HCT116 (cell line): ENCODE results near the gene ELN. TPM values are rescaled to one million over a fixed set of nuclear protein-coding genes. Genes with fewer than 3 reads are reported as not detected.
A peak's percentile ranks its signal among the peaks of the same experiment; 100 is the strongest.

Experiments
- ATAC-seq: fragments of 200-7000 bp; cut with Tn5 transposase; 2 replicates; pipeline ENCODE4 v1.9.1; 2020; ENCODE audit warnings: mild to moderate bottlenecking, moderate library complexity
- BruUV-seq: library from RNA; stranded (reverse); fragments of 400-500 nt; replicated peaks from 2 replicates; lab custom pipeline; 2021; lab: Mats Ljungman, UMichigan
- CTCF ChIA-PET: fragments of 300-600 bp; sonication (Branson Sonifier 250); formaldehyde crosslinking; loops from one replicate; lab custom pipeline; 2021; ENCODE audit warnings: antibody characterized with exemption; lab: Charles Lee
- POLR2A ChIA-PET: fragments of 300-600, 350-600 bp; sonication (Branson Sonifier 250); formaldehyde crosslinking; loops from one replicate; lab custom pipeline; 2021; ENCODE audit warnings: antibody characterized with exemption; lab: Charles Lee
- RAD21 ChIA-PET, 2 experiments: fragments of 300-600 bp; sonication (Branson Sonifier 250); formaldehyde crosslinking; loops; one replicate each; lab custom pipeline; 2023; ENCODE audit warnings: low total read pairs in 2 of 2; ENCODE audit not compliant: uncharacterized antibody in 2 of 2, unreplicated experiment in 2 of 2, low non-redundant PET in 1 of 2; lab: Charles Lee
- DNase-seq: peaks from one replicate; pipeline ENCODE4 v3.0.0-alpha.2; 2010; ENCODE audit warnings: low read depth, low spot score
- H2AFZ ChIP-seq: fragments of 200-600 bp; shearing (Covaris generic), sonication (generic); 2 replicates; pipeline ENCODE4 v1.6.1; 2017; ENCODE audit warnings: low read depth, mixed run types, mixed read lengths, antibody characterized with exemption, low read length; ENCODE audit not compliant: poor library complexity, severe bottlenecking
- H3K27ac ChIP-seq: 2 replicates; pipeline ENCODE4 v1.5.1; 2012; ENCODE audit warnings: low read depth, low read length
- H3K27me3 ChIP-seq: fragments of 200-600 bp; sonication (generic); 2 replicates; pipeline ENCODE4 v1.6.1; 2016; ENCODE audit warnings: mixed run types, low read length, mixed read lengths; ENCODE audit not compliant: insufficient read depth
- H3K36me3 ChIP-seq, 2 experiments: fragments of 200-500 bp in 1 of 2; fragments of 200-600 bp in 1 of 2; sonication (Bioruptor generic) in 1 of 2; sonication (generic) in 1 of 2; 2 replicates each; pipeline versions ENCODE4 v1.5.1 to v1.6.1; 2014 to 2016; ENCODE audit warnings: low read length in 2 of 2, inconsistent platforms in 1 of 2, mixed read lengths in 1 of 2, mixed run types in 1 of 2; ENCODE audit not compliant: insufficient read depth in 2 of 2, control insufficient read depth in 1 of 2
- H3K4me1 ChIP-seq, 2 experiments: fragments of 200-600 bp in 1 of 2; sonication (generic) in 1 of 2; 2 replicates each; pipeline versions ENCODE4 v1.5.1 to v1.6.1; 2012 to 2017; ENCODE audit warnings: low read length in 2 of 2, inconsistent platforms in 1 of 2, mild to moderate bottlenecking in 1 of 2, mixed read lengths in 1 of 2, mixed run types in 1 of 2, moderate library complexity in 1 of 2; ENCODE audit not compliant: insufficient read depth in 2 of 2, control insufficient read depth in 1 of 2
- H3K4me2 ChIP-seq: fragments of 200-600 bp; sonication (generic); 2 replicates; pipeline ENCODE4 v1.6.1; 2017; ENCODE audit warnings: mixed run types, low read length, mixed read lengths
- H3K4me3 ChIP-seq, 2 experiments: fragments of 200-600 bp in 1 of 2; sonication (generic) in 1 of 2; replicated peaks in 1 of 2; 2 replicates each; pipeline ENCODE4 v1.5.1; 2011 to 2016; ENCODE audit warnings: low read length in 2 of 2, control low read depth in 1 of 2, low read depth in 1 of 2, mild to moderate bottlenecking in 1 of 2, mixed read lengths in 1 of 2, mixed run types in 1 of 2
- H3K79me2 ChIP-seq: fragments of 200-600 bp; sonication (generic); 2 replicates; pipeline ENCODE4 v1.6.1; 2017; ENCODE audit warnings: mild to moderate bottlenecking, mixed run types, low read length, moderate library complexity, mixed read lengths; ENCODE audit not compliant: insufficient read depth
- H3K9ac ChIP-seq: fragments of 200-600 bp; sonication (generic); 2 replicates; pipeline ENCODE4 v1.6.1; 2016; ENCODE audit warnings: low read length, mixed read lengths
- H3K9me2 ChIP-seq: fragments of 200-600 bp; sonication (generic), shearing (Covaris generic); 2 replicates; pipeline ENCODE4 v1.6.1; 2017; ENCODE audit warnings: mixed run types, mild to moderate bottlenecking, moderate library complexity; ENCODE audit not compliant: insufficient read depth
- H3K9me3 ChIP-seq, 2 experiments: fragments of 200-500 bp in 1 of 2; fragments of 200-600 bp in 1 of 2; sonication (Bioruptor generic) in 1 of 2; sonication (generic) in 1 of 2; 2 replicates each; pipeline ENCODE4 v1.6.1; 2014 to 2017; ENCODE audit warnings: low read length in 2 of 2, mixed read lengths in 2 of 2, inconsistent platforms in 1 of 2, low read depth in 1 of 2, mild to moderate bottlenecking in 1 of 2, mixed run types in 1 of 2, moderate library complexity in 1 of 2; ENCODE audit not compliant: control insufficient read depth in 1 of 2, insufficient read depth in 1 of 2
- H4K20me1 ChIP-seq: fragments of 200-600 bp; sonication (generic), shearing (Covaris generic); 2 replicates; pipeline ENCODE4 v1.6.1; 2017; ENCODE audit warnings: mixed run types, mild to moderate bottlenecking, moderate library complexity; ENCODE audit not compliant: insufficient read depth
- ATF3 ChIP-seq: IDR thresholded peaks from 2 replicates; pipeline ENCODE4 v1.6.1; 2012
- EGR1 ChIP-seq: IDR thresholded peaks from 2 replicates; pipeline ENCODE4 v1.6.1; 2012; ENCODE audit warnings: low read depth
- ELF1 ChIP-seq: IDR thresholded peaks from 2 replicates; pipeline ENCODE4 v1.6.1; 2012; ENCODE audit warnings: low read depth, borderline replicate concordance
- EZH2 ChIP-seq: fragments of 200-600 bp; sonication (generic); IDR thresholded peaks from 2 replicates; pipeline ENCODE4 v1.6.1; 2017; ENCODE audit warnings: antibody characterized with exemption, mixed run types
- FOSL1 ChIP-seq: IDR thresholded peaks from 2 replicates; pipeline ENCODE4 v1.6.1; 2012; ENCODE audit warnings: low read depth
- JUND ChIP-seq: IDR thresholded peaks from 2 replicates; pipeline ENCODE4 v1.6.1; 2012
- POLR2AphosphoS5 ChIP-seq: IDR thresholded peaks from 2 replicates; pipeline ENCODE4 v1.6.1; 2011; ENCODE audit warnings: mild to moderate bottlenecking, low read depth, low read length, moderate library complexity
- REST ChIP-seq: IDR thresholded peaks from 2 replicates; pipeline ENCODE4 v1.6.1; 2012; ENCODE audit warnings: low read depth
- SIN3A ChIP-seq: IDR thresholded peaks from 2 replicates; pipeline ENCODE4 v1.6.1; 2012; ENCODE audit warnings: low read depth
- SRF ChIP-seq: IDR thresholded peaks from 2 replicates; pipeline ENCODE4 v1.6.1; 2012; ENCODE audit warnings: low read depth
- YY1 ChIP-seq: IDR thresholded peaks from 2 replicates; pipeline ENCODE4 v1.6.1; 2011; ENCODE audit warnings: low read length, low read depth, moderate library complexity, mild to moderate bottlenecking; ENCODE audit not compliant: insufficient replicate concordance; ENCODE audit errors: extremely low read depth
- intact Hi-C: fragments of 100-400 bp; cut with micrococcal nuclease; formaldehyde crosslinking; loops from 2 replicates; pipeline ENCODE4 v1.10.0; 2022
- total RNA-seq: library from RNA; stranded (reverse); gene quantifications from one replicate; pipeline ENCODE4 v1.2.1, GENCODE V29; 2021; ENCODE audit not compliant: unreplicated experiment

ELN gene
- total RNA-seq, 1 experiment from 2014 or later = 0.17 TPM

- CTCF ChIA-PET = no interaction called here
- Histone ChIP-seq H3K27ac (no peak overlapping the region), H3K27me3 (no peaks in the 10 kb centered on the region), H3K9me2 (no peaks in the 10 kb centered on the region), H3K4me2 (no peak overlapping the region), H2AFZ (no peak overlapping the region), H3K36me3 (peaks cover 7 to 13% of the 10 kb centered on the region in 2 experiments; a peak in 2 of 4 replicates), H4K20me1 (no peaks in the 10 kb centered on the region), H3K4me1 (peaks cover 27 to 34% of the 10 kb centered on the region in 2 experiments), H3K4me3 (no peak overlapping the region), H3K9me3 (no peaks in the 10 kb centered on the region), H3K79me2 (peaks cover 27% of the 10 kb centered on the region; the same call in 1 of the 2 replicates), H3K9ac (no peak overlapping the region)
- TF ChIP-seq SRF = no peak
- no peak for TF ChIP-seq POLR2AphosphoS5
- no peak for TF ChIP-seq SIN3A
- no peak for TF ChIP-seq JUND
- no peak for TF ChIP-seq YY1
- TF ChIP-seq EZH2 = no peak
- TF ChIP-seq EGR1 = no peak
- no peak for TF ChIP-seq FOSL1
- no peak for DNase-seq
- POLR2A ChIA-PET = no interaction called here
- BruUV-seq = no TSS peak
- intact Hi-C loops = no loop called here
- ATAC-seq = no peak
- RAD21 ChIA-PET = no interaction called here
These were observed 59.9 kb downstream of the ELN start for GRCh38 chr7:74087791-74088453.

- ATAC-seq (no peak), DNase-seq (no peak)
- Histone ChIP-seq H3K36me3 (peaks cover 7 to 21% of the 10 kb centered on the region in 2 experiments; a peak in 3 of 4 replicates), H3K9ac (peak overlapping the region; percentile 52; the same call in 1 of the 2 replicates), H2AFZ (no peak overlapping the region), H3K4me2 (peak overlapping the region; percentile 83), H3K27ac (peak overlapping the region; percentile 93; the same call in 1 of the 2 replicates), H3K9me2 (no peaks in the 10 kb centered on the region), H3K9me3 (peaks cover 0 to 8% of the 10 kb centered on the region in 2 experiments; a peak in 1 of 4 replicates), H3K4me1 (peaks cover 40 to 44% of the 10 kb centered on the region in 2 experiments), H4K20me1 (no peaks in the 10 kb centered on the region), H3K4me3 (no peak overlapping the region), H3K79me2 (peaks cover 14% of the 10 kb centered on the region; the same call in 1 of the 2 replicates), H3K27me3 (no peaks in the 10 kb centered on the region)
- ChIA-PET CTCF (no interaction called here), RAD21 (no interaction called here), POLR2A (no interaction called here)
- TF ChIP-seq REST (no peak), POLR2AphosphoS5 (no peak), ELF1 (no peak), ATF3 (no peak)
- intact Hi-C loops = no loop called here
- BruUV-seq = no TSS peak
These were observed 64.5 kb downstream of the ELN start for GRCh38 chr7:74092321-74092963.
